Stimulated activated CD8-positive, alpha-beta memory T cell treated with anti-CD3 and anti-CD28 coated beads, Interleukin-7, amount 100 ng/mL, for 24 hours (primary cell): Measurements from ENCODE around the gene FAM111A.

Experiments used
- DNase-seq: peaks from one replicate; pipeline ENCODE4 v3.0.0-alpha.2; 2020; ENCODE audit warnings: low read depth

The FAM111A gene

DNA sequence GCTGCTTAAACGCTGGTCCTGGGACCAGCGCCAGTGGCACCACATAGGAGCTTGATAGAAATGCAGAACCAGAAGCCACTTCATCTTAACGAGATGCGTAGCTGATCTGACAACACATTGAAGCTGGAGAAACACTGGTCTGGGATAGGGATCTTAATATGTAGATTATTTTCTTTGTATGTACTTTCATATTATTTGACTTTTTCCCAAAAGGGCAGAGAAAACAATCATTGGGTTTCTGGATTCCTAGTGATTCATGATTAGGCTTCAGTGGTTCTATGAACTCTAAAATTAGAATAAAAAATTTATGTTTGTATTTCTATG lies 57.7 kb downstream of the FAM111A start:
- no peak for DNase-seq

DNA sequence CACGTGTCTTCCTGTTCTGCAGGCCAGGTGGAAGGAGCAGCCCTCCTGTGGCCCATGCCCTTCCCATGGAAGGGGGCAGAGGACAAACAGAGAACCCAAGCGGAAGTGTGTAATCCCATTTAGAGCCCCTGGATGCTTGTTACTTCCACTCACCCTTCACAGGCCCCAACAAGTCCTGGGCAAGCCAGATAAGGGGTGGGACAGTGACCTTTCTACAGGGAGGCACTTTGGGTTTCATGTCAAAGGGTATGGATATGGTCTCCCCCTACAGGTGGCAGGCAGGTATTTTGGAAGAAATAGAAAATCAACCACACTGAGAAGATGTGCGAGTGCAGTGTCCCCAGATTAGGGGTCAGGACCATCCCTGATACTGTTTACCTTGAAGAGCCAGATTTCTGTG lies 58.7 kb downstream of the FAM111A start:
- DNase-seq: no peak
